SK-N-SH (cell line): Measurements from ENCODE around the gene CEACAM16.

Experiments
- EP300 ChIP-seq, 2 experiments: IDR thresholded peaks; 2 replicates each; pipeline versions ENCODE4 v1.4.0 to v1.6.1; 2012; ENCODE audit warnings: borderline replicate concordance in 1 of 2, low read depth in 1 of 2, low read length in 1 of 2
- EZH2phosphoT487 ChIP-seq: fragments of 200-600 bp; sonication (generic); IDR thresholded peaks from 2 replicates; pipeline ENCODE4 v1.6.1; 2017; ENCODE audit warnings: low read depth, mixed run types, mild to moderate bottlenecking, antibody characterized with exemption, moderate library complexity, borderline replicate concordance
- MEF2A ChIP-seq: IDR thresholded peaks from 2 replicates; pipeline ENCODE4 v1.4.0; 2012; ENCODE audit warnings: low read depth, borderline replicate concordance
- MXI1 ChIP-seq: IDR thresholded peaks from 2 replicates; pipeline ENCODE4 v1.6.1; 2012; ENCODE audit warnings: mild to moderate bottlenecking, low read depth, low read length, improper control_type of control experiment
- POLR2AphosphoS5 ChIP-seq: IDR thresholded peaks from 2 replicates; pipeline ENCODE4 v1.6.1; 2012; ENCODE audit warnings: low read depth, low read length
- RAD21 ChIP-seq: IDR thresholded peaks from 2 replicates; pipeline ENCODE4 v1.6.1; 2012; ENCODE audit warnings: mild to moderate bottlenecking, low read length
- SMC3 ChIP-seq: IDR thresholded peaks from 2 replicates; pipeline ENCODE4 v1.6.1; 2012; ENCODE audit warnings: low read depth, low read length, improper control_type of control experiment
- TF ChIP-seq, protein P1 (sequence below): fragments of 200-600 bp; sonication (generic); IDR thresholded peaks from 2 replicates; pipeline ENCODE4 v1.6.1; 2017; ENCODE audit warnings: antibody characterized with exemption, mild to moderate bottlenecking, moderate library complexity
- TF ChIP-seq, protein P2 (sequence below): IDR thresholded peaks from 2 replicates; pipeline ENCODE4 v1.4.0; 2012; ENCODE audit warnings: low read depth

DNA sequence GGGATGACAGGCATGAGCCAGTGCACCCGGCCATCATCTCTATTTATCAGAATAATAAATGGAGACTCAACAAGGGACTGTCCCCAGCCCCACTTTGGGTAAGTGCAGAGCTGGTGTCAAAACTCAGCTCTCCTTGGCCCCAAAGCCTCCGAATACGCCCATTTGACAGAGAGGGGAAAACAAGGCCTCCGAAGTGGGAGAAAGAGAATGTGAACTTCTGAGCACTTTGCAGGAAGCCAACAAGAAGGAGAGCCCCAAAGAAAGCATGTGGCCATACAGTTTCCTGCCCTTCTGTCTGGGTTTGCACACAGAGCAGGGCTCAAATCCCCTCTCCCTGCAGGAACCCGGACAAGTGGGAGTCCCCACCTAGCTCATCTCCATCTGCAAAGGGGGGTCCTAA lies 1.6 kb downstream of the CEACAM16 start:
- TF ChIP-seq, protein P1, sequence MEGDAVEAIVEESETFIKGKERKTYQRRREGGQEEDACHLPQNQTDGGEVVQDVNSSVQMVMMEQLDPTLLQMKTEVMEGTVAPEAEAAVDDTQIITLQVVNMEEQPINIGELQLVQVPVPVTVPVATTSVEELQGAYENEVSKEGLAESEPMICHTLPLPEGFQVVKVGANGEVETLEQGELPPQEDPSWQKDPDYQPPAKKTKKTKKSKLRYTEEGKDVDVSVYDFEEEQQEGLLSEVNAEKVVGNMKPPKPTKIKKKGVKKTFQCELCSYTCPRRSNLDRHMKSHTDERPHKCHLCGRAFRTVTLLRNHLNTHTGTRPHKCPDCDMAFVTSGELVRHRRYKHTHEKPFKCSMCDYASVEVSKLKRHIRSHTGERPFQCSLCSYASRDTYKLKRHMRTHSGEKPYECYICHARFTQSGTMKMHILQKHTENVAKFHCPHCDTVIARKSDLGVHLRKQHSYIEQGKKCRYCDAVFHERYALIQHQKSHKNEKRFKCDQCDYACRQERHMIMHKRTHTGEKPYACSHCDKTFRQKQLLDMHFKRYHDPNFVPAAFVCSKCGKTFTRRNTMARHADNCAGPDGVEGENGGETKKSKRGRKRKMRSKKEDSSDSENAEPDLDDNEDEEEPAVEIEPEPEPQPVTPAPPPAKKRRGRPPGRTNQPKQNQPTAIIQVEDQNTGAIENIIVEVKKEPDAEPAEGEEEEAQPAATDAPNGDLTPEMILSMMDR, result no peak
- no peak for TF ChIP-seq RAD21
- TF ChIP-seq, protein P2, sequence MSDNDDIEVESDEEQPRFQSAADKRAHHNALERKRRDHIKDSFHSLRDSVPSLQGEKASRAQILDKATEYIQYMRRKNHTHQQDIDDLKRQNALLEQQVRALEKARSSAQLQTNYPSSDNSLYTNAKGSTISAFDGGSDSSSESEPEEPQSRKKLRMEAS, result no peak
- no peak for TF ChIP-seq POLR2AphosphoS5
- TF ChIP-seq SMC3, result no peak
- TF ChIP-seq EZH2phosphoT487, result no peak
- TF ChIP-seq EP300 (IDR thresholded peaks at IDR 0.05; ENCODE audit: borderline replicate concordance in 1 of 2, low read depth in 1 of 2, low read length in 1 of 2), result no peak
- TF ChIP-seq MEF2A, result no peak
- no peak for TF ChIP-seq MXI1
